ENCODE results near the gene ABCC3. TPM values are rescaled to one million over a fixed set of nuclear protein-coding genes. Genes with fewer than 3 reads are reported as not detected.

ABCC3 gene
- total and polyA plus RNA-seq, 4 donors = 10.3 to 46.4 (median 32.0) TPM

DNA sequence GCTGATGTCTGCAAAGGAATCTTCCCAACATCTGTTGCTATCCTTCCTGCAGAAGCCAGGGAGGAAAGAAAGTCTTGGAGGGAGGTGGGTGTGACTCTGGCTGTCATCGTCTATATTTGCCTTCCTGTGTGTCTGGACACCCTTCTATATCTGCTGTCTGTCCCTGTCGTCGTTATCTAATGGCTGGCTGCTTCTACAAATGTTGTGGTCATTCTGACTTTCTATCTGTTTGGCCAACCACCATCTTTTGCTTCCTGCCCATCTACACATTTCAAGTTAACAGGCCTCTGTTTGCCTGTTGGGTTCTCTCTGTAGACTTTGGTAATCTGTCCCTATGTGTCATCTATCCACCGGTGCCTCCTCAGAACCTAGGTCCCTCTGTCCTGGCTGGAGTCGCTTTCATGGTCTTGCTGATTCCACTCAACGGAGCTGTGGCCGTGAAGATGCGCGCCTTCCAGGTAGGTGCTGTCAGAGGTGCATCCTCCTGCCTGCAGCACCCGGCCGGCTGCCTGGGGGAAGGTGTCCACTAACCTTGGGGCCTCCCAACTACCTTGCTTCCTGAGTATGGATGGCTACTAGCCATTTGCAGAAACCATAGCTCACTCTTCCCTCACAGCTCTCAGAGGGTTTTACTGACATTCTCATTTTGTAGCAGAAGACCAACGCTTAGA lies 30.2 kb downstream of the ABCC3 start:
- H3K4me1 ChIP-seq (ENCODE audit: control insufficient read depth in 5 of 5, insufficient read depth in 5 of 5, low read length in 5 of 5) = peaks cover 3 to 25% (median 23%) of the 10 kb centered on the region in 5 donors
- H3K36me3 ChIP-seq (ENCODE audit: control insufficient read depth in 4 of 4, insufficient read depth in 4 of 4, low read length in 4 of 4) = no peaks in the 10 kb centered on the region
- H3K27me3 ChIP-seq (ENCODE audit: control insufficient read depth in 3 of 3, insufficient read depth in 3 of 3, low read length in 2 of 3) = no peaks in the 10 kb centered on the region
- WGBS, 2 donors = 85 to 93% methylated on average over 12 of the region's 12 CpGs
- H3K27ac ChIP-seq (ENCODE audit: low read depth in 1 of 2, low read length in 1 of 2) = no peak overlapping the region
- no peak for DNase-seq
- ATAC-seq (ENCODE audit: insufficient read depth, low FRiP score) = no peak
- no peaks in the 10 kb centered on the region for H3K9me3 ChIP-seq (ENCODE audit: control insufficient read depth in 4 of 4, insufficient read depth in 3 of 4, low read length in 3 of 4)
- no peak overlapping the region for H3K9ac ChIP-seq (ENCODE audit: insufficient read depth in 1 of 2, low read length in 2 of 2)
- no peak overlapping the region for H3K4me3 ChIP-seq
- TF ChIP-seq, protein P1, sequence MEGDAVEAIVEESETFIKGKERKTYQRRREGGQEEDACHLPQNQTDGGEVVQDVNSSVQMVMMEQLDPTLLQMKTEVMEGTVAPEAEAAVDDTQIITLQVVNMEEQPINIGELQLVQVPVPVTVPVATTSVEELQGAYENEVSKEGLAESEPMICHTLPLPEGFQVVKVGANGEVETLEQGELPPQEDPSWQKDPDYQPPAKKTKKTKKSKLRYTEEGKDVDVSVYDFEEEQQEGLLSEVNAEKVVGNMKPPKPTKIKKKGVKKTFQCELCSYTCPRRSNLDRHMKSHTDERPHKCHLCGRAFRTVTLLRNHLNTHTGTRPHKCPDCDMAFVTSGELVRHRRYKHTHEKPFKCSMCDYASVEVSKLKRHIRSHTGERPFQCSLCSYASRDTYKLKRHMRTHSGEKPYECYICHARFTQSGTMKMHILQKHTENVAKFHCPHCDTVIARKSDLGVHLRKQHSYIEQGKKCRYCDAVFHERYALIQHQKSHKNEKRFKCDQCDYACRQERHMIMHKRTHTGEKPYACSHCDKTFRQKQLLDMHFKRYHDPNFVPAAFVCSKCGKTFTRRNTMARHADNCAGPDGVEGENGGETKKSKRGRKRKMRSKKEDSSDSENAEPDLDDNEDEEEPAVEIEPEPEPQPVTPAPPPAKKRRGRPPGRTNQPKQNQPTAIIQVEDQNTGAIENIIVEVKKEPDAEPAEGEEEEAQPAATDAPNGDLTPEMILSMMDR (IDR thresholded peaks at IDR 0.05; ENCODE audit: control extremely low read depth, extremely low read depth) = no peak

DNA sequence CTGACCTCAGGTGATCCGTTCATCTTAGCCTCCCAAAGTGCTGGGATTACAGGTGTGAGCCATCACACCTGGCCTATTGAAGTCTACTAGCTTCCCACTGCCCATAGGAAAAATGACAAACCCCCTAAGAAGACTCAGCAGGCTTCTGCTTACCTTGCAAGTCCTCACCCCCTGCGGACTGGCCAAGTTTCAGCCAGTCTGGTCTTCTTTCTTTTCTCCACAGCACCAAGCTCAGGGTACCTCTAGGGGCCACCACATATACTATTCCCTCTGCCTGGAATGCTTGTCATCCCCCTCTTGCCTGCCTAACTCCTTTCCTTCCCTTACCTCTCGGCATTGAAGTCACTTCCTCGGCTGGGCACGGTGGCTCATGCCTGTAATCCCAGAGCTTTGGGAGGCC lies 31.2 kb downstream of the ABCC3 start:
- WGBS, 2 donors = 79 to 92% methylated on average over 5 of the region's 5 CpGs
- Histone ChIP-seq H3K9ac (ENCODE audit: insufficient read depth in 1 of 2, low read length in 2 of 2) (no peak overlapping the region), H3K27ac (ENCODE audit: low read depth in 1 of 2, low read length in 1 of 2) (no peak overlapping the region), H3K4me3 (no peak overlapping the region), H3K36me3 (ENCODE audit: control insufficient read depth in 4 of 4, insufficient read depth in 4 of 4, low read length in 4 of 4) (no peaks in the 10 kb centered on the region), H3K4me1 (ENCODE audit: control insufficient read depth in 5 of 5, insufficient read depth in 5 of 5, low read length in 5 of 5) (peaks cover 3 to 21% (median 14%) of the 10 kb centered on the region in 5 donors), H3K27me3 (ENCODE audit: control insufficient read depth in 3 of 3, insufficient read depth in 3 of 3, low read length in 2 of 3) (no peaks in the 10 kb centered on the region), H3K9me3 (ENCODE audit: control insufficient read depth in 4 of 4, insufficient read depth in 3 of 4, low read length in 3 of 4) (no peaks in the 10 kb centered on the region)
- TF ChIP-seq, protein P1 (IDR thresholded peaks at IDR 0.05; ENCODE audit: control extremely low read depth, extremely low read depth) = no peak
- ATAC-seq (ENCODE audit: insufficient read depth, low FRiP score) (no peak), DNase-seq (no peak)

DNA sequence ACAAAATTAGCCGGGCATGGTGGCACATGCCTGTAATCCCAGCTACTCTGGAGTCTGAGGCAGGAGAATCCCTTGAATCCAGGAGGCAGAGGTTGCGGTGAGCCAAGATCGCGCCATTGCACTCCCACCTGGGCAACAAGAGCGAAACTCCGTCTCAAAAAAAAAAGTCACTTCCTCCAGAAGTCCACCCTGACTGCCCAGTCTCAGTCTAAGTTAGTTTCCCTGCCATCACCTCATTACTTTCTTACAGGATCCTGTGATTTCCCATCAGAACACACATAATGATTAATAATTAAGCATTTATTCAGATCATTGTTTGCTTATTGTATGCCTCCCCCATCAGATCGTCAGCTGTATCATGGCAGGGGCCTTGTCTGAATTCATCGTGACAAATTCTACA lies 31.6 kb downstream of the ABCC3 start:
- TF ChIP-seq, protein P1 (IDR thresholded peaks at IDR 0.05; ENCODE audit: control extremely low read depth, extremely low read depth) = no peak
- Histone ChIP-seq H3K4me1 (ENCODE audit: control insufficient read depth in 5 of 5, insufficient read depth in 5 of 5, low read length in 5 of 5) (peaks cover 3 to 21% (median 9%) of the 10 kb centered on the region in 5 donors), H3K4me3 (no peak overlapping the region), H3K9ac (ENCODE audit: insufficient read depth in 1 of 2, low read length in 2 of 2) (no peak overlapping the region), H3K36me3 (ENCODE audit: control insufficient read depth in 4 of 4, insufficient read depth in 4 of 4, low read length in 4 of 4) (no peaks in the 10 kb centered on the region), H3K27me3 (ENCODE audit: control insufficient read depth in 3 of 3, insufficient read depth in 3 of 3, low read length in 2 of 3) (no peaks in the 10 kb centered on the region), H3K9me3 (ENCODE audit: control insufficient read depth in 4 of 4, insufficient read depth in 3 of 4, low read length in 3 of 4) (no peaks in the 10 kb centered on the region), H3K27ac (ENCODE audit: low read depth in 1 of 2, low read length in 1 of 2) (no peak overlapping the region)
- DNase-seq = no peak
- 96% methylated on average over 8 of the region's 8 CpGs for WGBS, 2 donors
- no peak for ATAC-seq (ENCODE audit: insufficient read depth, low FRiP score)

All from lung (tissue), 12 donors.